EH (cell line): ENCODE measurements around the gene GCKR.
"Not testable (repeated sequence)": the region's sequence is repeated elsewhere in the genome, so short reads cannot be mapped to it uniquely, and the experiment has no call there.

ENCODE experiments used
- DNase-seq: peaks from one replicate; pipeline ENCODE4 v3.0.0-alpha.2; 2015; ENCODE audit warnings: low read depth

GCKR gene

DNA sequence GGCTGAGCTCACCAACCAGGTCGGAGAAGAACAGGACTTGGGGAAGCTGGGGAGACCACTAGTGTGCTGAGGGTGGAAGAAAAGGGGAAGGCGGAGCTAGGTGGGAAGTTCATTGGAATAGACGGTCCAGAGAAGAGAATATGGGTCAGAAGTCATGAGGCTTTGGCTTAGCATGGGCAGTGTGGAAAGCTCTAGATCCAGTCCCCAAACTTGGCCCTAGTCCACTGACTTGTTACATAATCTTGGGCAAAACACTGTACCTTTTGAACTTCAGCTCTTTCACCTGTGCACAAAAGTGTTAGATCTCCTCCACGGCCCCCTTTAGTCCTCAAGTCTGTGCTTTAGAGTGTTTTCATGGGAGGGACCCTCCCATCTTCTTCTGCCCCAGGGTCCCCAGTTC, 10.7 kb downstream of the GCKR start:
- no peak for DNase-seq

DNA sequence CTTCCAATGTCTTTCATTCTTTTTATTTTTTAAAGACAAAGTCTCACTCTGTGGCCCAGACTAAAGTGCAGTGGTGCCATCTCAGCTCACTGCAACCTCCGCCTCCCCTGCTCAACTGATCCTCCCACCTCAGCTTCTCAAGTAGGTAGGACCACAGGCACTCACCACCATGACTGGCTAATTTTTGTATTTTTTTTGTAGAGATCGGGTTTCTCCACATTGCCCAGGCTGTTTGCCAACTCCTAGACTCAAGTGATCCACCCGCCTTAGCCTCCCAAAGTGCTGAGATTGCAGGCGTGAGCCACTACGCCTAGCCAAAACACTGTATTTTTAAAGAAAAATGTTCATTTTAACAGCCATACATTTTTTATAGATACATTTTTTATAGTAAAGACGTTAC, 12.7 kb downstream of the GCKR start:
- DNase-seq: peak; percentile 9

DNA sequence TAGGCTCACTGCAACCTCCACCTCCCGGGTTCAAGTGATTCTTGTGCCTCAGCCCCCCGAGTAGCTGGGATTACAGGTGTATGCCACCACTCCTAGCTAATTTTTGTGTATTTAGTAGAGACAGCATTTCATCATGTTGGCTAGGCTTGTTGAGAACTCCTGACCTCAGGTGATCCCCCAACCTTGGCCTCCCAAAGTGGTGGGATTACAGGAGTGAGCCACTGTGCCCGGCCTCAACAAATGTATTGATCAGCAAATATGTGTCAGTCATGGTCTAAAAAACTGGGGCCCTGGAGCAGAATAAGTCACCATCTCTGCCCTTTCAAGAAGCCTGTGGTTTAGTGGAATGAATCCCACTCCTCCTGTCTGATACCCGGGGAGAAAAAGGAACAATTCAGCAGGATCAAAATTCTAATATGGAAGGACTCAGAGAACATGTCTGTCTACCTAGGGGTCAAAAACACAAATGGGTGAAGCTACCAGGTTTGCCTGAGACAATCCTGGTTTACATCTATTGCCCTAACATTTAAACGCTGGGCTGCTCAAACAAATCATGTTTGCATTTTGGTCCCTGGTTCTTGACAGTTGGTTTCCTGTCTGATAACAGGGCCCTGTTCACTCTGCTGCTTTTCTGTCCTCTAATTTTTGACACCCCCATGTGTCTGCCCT, 21.6 kb downstream of the GCKR start:
- no peak for DNase-seq

DNA sequence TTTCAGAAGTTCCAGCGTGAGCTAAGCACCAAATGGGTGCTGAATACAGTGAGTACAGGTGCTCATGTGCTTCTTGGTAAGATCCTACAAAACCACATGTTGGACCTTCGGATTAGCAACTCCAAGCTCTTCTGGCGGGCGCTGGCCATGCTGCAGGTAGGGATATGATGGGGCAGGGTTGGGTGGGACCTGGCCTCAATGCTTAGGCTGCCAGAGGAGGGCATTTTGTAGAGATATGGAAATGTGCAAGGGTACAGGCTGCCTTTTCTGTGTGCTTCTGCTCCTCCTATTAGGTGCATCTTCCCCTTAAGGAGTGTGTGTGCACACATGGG, 22.1 kb downstream of the GCKR start:
- DNase-seq: no peak

DNA sequence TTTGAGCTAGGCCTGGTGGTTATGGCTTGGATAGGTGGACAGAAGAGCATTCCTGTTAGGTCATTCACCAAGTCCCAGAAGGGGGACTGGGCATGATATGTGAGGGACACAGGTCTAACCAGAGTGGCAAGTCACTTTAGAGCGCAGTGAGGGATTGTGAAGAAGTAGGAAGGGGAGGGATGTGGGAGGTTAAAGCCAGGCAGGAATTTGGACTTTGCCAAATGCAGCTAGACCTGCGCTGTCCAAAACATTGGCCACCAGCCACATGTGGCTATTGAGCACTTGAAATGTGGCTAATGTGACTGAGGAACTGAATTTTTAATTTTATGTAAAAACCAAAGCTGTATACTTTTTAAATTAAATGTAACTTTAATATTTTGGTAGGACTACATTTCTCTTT, 23.7 kb downstream of the GCKR start:
- DNase-seq: no peak

DNA sequence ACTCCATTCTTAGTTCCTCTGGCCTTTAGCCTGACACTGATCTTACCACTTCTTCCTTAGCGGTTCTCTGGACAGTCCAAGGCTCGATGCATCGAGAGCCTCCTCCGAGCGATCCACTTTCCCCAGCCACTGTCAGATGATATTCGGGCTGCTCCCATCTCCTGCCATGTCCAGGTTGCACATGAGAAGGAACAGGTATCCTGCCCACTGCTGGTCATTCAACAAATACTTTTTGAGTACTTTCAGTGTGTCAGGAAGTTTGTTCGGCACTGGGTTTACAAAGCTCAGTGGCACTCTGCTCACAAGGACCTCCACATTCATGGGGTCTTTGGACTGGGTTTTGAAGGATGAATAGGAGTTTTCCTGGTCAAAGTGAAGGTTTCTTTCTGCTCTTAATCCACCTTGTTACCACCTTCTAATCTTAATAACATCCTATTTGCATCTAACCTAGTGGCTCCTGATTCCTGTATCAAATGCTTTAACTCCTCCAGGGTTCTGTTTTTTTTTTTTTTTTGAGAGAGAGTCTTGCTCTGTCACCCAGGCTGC, 25.8 kb downstream of the GCKR start:
- no peak for DNase-seq

DNA sequence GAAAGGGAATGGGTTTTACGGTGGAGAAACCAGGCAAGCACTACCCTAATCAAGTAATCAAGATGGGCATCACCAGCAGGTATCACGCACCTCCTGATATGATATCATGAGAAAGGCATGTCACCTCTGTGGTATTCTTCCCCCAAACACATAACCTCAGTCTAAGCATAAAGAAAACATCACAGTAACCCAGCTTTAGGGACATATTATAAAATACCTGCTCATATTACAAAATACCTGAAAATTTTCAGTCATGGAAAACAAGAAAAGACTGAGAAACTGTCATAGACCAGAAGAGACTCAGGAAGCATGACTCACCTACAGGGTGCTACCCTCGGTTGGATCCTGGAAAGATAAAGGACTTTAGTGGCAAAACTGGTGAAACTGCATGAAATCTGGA, 30.5 kb downstream of the GCKR start:
- DNase-seq: peak; percentile 4

DNA sequence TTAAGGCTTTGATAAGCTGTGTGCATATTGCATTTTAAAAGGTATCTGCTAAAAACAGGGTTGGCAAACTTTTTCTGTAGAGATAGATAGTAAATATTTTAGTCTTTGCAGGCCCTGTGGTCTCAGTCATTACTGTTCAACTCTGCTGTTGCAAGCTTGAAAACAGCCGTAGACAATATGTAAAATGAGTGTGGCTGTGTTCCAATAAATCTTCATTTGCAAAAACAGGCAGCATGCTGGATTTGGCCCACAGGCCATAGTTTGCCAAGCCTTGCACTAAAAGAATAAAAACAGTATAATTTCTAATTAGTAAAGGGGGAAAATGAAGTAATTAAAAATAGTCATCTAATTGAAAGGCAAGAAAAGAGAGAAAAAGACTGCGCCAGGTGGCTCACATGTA, 35.3 kb downstream of the GCKR start:
- no peak for DNase-seq

DNA sequence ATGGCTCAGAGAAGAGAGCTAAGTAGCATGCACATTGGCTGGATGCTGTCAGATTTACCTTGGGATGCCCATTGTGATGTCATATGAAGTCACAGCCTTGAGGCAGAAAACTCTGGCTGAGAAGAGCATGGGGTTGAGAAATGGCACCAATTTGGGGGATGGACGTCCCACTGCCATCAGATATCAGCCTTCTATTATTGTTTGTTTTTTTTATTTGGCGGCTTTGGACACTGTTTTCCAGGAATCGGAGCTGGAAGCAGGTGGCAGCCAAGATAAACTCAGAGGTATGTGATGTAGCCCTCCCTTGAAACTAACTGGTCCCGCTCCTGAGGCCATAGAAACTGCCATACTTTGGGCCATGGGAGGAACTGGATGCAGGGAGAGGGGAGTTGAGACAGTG, 40.6 kb downstream of the GCKR start:
- no peak for DNase-seq

DNA sequence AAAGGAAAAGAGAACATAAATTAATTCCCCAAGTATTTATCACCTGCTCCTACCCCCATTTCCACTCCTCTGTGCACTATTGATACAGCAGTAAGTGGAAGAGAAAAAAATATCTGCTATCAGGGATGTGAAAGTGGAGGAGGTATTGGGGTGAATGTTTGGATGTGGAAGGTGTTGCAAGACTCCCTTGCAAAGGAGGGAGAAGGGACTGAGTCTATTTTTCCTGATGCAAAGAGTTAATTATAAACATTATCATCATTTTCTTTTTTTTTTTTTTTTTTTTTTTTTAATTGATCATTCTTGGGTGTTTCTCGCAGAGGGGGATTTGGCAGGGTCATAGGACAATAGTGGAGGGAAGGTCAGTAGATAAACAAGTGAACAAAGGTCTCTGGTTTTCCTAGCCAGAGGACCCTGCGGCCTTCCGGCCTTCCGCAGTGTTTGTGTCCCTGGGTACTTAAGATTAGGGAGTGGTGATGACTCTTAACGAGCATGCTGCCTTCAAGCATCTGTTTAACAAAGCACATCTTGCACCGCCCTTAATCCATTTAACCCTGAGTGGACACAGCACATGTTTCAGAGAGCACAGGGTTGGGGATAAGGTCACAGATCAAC, 42.3 kb downstream of the GCKR start:
- DNase-seq: not testable (repeated sequence)

DNA sequence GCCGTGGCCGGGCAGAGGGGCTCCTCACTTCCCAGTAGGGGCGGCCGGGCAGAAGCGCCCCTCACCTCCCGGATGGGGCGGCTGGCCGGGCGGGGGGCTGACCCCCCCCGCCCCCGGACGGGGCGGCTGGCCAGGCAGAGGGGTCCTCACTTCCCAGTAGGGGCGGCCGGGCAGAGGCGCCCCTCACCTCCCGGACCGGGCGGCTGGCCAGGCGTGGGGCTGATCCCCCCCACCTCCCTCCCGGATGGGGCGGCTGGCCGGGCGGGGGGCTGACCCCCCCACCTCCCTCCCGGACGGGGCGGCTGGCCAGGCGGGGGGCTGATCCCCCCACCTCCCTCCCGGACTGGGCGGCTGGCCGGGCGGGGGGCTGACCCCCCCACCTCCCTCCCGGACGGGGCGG, 43.0 kb downstream of the GCKR start:
- not testable (repeated sequence) for DNase-seq

DNA sequence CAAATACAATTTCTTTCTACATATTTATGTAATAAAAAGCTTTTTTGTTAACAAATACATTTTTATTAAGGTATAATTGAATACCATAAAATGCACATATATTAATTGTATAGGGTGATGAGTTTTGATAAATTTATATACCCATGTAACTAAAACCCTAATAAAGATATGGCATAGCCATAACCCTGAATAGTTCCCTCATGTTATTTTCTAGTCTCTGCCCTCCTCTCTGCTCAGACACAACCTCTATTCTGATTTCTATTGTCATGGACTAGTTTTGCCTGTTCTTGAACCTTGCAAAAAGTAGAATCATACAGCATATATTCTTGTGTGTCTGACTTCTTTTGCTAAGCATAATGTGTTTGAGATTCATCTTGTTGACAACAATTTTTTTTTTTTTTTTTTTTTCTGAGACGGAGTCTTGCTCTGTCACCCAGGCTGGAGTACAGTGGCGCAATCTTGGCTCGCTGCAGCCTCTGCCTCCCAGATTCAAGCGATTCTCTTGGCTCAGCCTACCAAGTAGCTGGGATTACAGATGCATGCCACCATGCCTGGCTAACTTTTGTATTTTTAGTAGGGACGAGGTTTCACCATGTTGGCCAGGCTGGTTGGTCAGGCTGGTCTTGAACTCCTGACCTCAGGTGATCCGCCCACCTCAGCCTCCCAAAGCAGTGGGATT, 47.6 kb downstream of the GCKR start:
- no peak for DNase-seq

DNA sequence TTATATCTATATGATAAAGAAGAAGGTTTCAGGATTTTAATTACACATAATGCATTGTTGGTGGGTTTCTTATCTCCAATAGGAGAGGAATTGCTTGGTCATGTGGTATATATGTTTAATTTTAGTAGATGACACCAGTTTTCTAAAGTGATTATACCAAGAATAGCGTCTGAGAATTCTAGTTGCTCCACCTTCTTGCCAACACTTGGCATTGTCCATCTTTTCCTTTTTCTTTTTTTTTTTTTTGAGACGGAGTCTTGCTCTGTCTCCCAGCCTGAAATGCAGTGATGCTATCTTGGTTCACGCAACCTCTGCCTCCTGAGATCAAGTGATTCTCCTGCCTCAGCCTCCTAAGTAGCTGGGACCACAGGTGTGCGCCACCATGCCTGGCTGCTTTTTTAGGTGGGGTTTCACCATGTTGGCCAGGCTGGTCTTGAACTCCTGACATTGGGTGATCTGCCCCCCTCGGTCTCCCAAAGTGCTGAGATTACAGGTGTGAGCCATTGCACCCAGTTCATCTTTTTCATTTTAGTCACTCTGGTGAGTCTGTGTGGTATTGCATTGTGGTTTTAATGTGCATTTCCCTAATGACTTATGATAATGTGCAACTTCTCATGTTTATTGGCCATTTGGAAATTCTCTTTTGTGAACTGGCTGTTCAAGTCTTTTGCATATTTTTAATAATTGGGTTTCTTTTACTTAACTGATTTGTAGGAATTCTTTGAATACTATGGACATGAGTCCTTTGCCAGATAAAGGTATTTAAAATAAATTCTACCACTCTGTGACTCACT, 48.9 kb downstream of the GCKR start:
- peak; percentile 76 for DNase-seq

DNA sequence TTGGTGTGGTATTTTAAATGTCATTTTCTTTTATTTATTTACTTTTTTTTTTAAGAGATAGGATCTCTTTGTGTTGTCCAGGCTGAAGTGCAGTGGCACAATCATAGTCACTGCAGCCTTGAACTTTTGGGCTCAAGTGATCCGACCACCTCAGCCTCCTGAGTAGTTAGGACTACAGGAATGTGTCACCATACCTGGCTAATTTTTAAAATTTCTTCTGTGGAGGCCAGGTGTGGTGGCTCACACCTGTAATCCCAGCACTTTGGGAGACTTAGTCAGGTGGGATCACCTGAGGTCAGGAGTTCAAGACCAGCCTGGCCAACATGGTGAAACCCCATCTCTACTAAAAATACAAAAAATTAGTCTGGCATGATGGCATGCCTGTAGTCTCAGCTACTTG, 52.7 kb downstream of the GCKR start:
- no peak for DNase-seq

DNA sequence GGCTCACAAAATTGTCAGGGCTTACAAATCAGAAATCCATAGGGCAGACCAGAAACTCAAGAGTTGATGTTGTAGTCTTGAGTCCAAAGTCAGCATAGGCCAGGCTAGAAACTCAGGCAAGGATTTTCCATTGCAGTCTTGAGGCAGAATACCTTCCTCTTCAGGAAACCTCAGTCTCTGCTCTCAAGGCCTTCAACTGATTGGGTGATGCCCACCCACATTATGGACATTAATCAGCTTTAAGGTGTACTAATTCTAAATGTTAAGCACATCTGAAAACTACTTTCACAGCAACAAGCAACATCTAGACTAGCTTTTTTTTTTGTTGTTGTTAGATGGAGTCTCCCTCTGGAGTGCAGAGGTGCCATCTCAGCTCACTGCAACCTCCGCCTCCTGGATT, 54.9 kb downstream of the GCKR start:
- DNase-seq: no peak

DNA sequence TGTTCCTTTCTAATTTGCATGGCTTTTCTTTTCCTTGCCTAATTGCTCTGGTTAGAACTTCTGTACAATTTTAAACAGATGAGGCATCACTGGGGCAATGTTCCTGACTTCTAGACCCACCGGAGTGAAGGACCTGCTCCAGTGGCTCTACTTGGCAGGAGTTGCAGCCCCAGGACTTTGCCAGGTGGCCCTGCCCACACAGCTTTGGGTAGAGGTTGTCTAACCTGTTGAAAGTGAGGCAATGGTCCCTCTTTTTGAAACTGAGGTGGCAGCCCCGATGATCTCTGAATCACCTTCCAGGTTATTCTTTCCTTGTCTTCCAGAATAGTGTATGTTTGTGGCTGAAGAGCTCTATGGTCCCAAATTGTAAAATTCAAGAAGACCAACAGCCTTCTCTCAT, 56.3 kb downstream of the GCKR start:
- no peak for DNase-seq

DNA sequence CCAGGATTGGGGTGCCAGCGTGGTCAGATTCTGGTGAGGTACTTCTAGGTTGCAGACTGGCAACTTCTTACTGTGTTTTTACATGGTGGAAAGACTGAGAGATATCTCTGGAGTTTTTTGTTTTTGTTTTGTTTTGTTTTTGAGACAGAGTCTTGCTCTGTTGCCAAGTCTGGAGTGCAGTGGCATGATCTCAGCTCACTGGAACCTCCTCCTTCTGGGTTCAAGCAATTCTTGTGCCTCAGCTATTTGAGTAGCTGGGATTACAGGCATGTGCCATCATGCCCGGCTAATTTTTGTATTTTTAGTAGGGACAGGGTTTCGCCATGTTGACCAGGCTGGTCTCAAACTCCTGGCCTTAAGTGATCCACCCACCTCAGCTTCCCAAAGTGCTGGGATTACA, 57.8 kb downstream of the GCKR start:
- not testable (repeated sequence) for DNase-seq

DNA sequence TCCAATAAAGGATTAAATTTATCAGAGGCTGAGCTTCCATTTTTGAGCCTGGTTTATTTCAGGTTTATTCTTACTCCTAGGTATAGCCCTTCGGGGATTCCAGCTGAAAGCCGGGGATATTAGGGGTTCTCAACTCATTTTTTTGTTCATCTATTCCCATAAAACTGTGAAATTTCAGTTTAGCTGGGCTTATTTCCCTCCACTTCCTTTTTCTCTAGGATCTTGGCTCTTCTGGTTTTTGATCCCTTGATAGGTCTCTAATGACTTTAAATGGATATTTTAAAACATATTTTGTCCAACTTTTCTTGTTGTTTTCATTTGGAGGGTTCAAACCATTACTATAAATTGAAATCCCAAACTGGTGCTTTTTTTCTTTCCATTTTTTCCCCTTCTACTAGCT, 62.6 kb downstream of the GCKR start:
- DNase-seq: no peak

DNA sequence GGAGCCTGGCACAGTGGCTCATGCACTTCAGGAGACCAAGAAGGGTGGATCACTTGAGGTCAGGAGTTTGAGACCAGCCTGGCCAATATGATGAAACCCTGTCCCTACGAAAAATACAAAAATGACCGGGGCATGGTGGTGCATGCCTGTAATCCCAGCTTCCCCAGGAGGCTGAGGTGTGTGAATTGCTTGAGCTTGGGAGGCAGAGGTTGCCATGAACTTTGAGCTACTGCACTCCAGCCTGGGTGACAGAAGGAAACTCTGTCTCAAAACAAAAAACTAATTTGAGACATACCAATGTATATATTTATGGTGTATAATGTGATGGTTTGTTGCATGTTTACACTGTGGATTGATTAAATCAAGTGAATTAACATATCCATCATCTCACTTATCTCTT, 64.4 kb downstream of the GCKR start:
- no peak for DNase-seq

DNA sequence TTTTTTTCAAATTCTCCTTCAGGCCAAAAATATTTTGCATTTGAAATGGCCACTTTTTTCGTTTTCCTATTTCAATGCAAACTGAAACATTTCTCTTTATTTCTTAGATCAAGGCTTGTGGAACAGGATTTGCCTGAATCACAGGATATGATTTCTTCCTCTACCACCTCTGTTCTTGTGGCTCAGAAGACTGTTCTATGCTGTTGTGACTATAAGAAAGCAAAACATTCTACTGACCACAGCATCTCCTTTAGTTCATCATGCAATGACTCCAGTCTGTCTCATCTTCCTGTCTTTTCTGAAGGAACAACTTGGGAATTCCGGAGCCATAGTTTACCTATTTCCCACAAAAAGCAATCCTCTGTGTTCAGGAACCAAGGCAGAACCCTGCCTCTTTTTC, 70.0 kb downstream of the GCKR start:
- peak; percentile 79 for DNase-seq

DNA sequence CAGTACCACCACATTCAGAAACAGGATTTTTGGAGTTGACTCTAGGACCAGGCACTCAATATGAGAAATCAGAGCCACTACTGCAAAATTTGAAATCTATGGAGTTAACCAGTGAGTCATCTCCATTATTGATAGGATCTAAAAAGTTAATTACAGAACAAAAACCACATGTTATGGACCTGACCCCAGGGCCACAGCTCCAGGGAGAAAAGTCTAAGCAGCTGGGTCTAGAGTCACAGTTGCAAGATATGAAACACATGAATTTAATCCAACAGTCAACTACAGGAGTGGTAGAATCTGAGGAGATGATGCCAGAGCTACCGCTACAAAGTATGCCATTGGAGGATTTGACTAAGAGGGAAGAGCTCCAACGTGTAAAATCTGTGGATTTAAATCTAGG, 72.8 kb downstream of the GCKR start:
- peak; percentile 67 for DNase-seq

DNA sequence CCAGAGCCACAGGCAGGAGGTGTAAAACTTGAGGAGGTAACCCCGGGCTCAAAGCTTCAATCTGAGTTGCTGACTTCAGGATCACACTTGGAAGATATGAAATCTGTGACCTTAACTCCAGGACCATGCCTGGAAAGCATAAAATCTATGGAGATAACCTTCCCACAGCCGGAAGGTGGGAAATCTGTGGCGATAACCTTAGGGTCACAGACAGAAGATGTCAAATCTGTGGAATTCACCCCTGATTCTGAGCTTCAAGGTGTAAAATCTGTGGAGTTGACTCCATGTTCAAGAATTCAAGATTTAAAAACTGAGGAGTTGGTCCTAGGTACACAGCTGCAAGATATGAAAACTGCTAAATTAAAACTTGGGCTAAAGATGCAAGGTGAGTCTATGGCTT, 74.6 kb downstream of the GCKR start:
- no peak for DNase-seq

DNA sequence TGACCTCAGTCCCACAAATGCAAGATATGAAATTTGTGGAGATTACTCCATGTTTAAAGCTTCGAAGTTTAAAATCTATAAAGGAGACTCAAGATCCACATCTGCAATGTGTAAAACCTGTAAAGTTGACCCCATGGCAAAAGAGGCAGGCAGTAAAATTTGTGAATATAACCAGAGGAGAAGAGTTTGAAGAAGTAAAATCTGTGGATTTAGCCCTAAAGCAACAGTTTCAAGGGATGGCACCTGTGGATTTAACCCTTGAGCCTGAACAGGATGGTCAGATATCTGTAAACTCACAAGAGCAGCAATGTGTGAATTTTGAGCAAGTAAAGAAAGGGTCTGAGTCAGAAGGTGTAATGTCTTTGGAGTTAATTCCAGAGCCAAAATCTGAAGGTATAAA, 75.0 kb downstream of the GCKR start:
- no peak for DNase-seq
